Ovary (tissue), 9 donors: Measurements from ENCODE around the gene TTC28. TPM values are rescaled to one million over a fixed set of nuclear protein-coding genes. Genes with fewer than 3 reads are reported as not detected.

Experiments used
- DNase-seq, 5 donors: peaks; one replicate each; pipeline ENCODE4 v3.0.0-alpha.2; 2019 to 2020
- H3K27ac ChIP-seq, 2 donors: fragments of 200-600 bp; one replicate each; pipeline versions ENCODE4 v1.5.1 to v1.8.0; 2019 to 2022
- H3K27me3 ChIP-seq: fragments of 200-600 bp; one replicate; pipeline ENCODE4 v1.8.0; 2022
- H3K36me3 ChIP-seq: fragments of 200-600 bp; sonication (generic); one replicate; pipeline ENCODE4 v1.5.1; 2019
- H3K4me1 ChIP-seq: one replicate; pipeline ENCODE4 v1.8.1; 2013; ENCODE audit warnings: mild to moderate bottlenecking, moderate library complexity; ENCODE audit not compliant: insufficient read depth
- H3K4me3 ChIP-seq: fragments of 200-600 bp; sonication (generic); one replicate; pipeline ENCODE4 v1.5.1; 2017
- H3K9me3 ChIP-seq, 2 donors: fragments of 200-600 bp in 1 of 2; sonication (generic) in 1 of 2; one replicate each; pipeline versions ENCODE4 v1.5.1 to v1.8.1; 2013 to 2019; ENCODE audit warnings: mild to moderate bottlenecking in 1 of 2, moderate library complexity in 1 of 2
- CTCF ChIP-seq, 3 donors: fragments of 450-650 bp in 2 of 3; fragments of 200-600 bp in 1 of 3; IDR thresholded peaks; one replicate each; pipeline versions ENCODE4 v1.5.1 to v1.8.0; 2016 to 2022; ENCODE audit warnings: antibody characterized with exemption in 3 of 3, mild to moderate bottlenecking in 1 of 3
- EP300 ChIP-seq: sonication (generic); formaldehyde crosslinking; IDR thresholded peaks from one replicate; pipeline ENCODE4 v1.6.1; 2017; ENCODE audit warnings: antibody characterized with exemption
- POLR2A ChIP-seq: fragments of 450-650 bp; IDR thresholded peaks from one replicate; pipeline ENCODE4 v1.6.1; 2017; ENCODE audit warnings: antibody characterized with exemption, mild to moderate bottlenecking, moderate library complexity
- WGBS, 3 donors: extraction: QIAGEN DNeasy Blood & Tissue Kit in 1 of 3; methylation state at CpG; one replicate each; pipeline versions ENCODE4 v1.1.5 to v1.1.7; 2013 to 2017; 5-methylcytosine and 5-hydroxymethylcytosine counted together
- intact Hi-C, 4 donors: fragments of 100-400 bp; cut with DNase I; formaldehyde crosslinking; loops; one replicate each; pipeline versions ENCODE4 v1.11.0 to v1.15.1; 2022 to 2023
- polyA plus RNA-seq, 2 donors: library from polyadenylated mRNA; stranded (reverse); fragments of 200-250 nt in 1 of 2; fragments of 350-450 nt in 1 of 2; fragmentation: Illumina TruSeq in 1 of 2; extraction: RNeasy Lipid Tissue Mini Kit (QIAGEN cat#74804) in 1 of 2; gene quantifications; one replicate each; pipeline ENCODE4 v1.2.3, GENCODE V29; 2013 to 2014
- total RNA-seq, 7 donors: library from RNA; depleted of rRNA in 2 of 7; stranded (reverse); fragments of >200 nt in 2 of 7; fragmentation: NEBNext Ultra II Directional in 3 of 7; extraction: Animal tissue kit (Norgen Biotek cat#: 25700) in 3 of 7; gene quantifications; one replicate each; pipeline versions ENCODE4 v1.1.0 to v1.2.4, GENCODE V29; 2016 to 2023
- donor health status: DM: no; HTN: no; CAD: no; lungs with moderate emphysema.
- donor health status: DM: no; HTN: no; CAD: no.
- donor health status: Bipolar disorder and iron deficiency.
- donor health status: DM: yes; HTN: yes; CAD: no.
- donor health status: DM: no; HTN: no; CAD: no.
- donor health status: DM: yes; HTN: yes; CAD: no.

The TTC28 gene
- total and polyA plus RNA-seq, 9 donors, result 16.7 to 127 (median 72.9) TPM

DNA sequence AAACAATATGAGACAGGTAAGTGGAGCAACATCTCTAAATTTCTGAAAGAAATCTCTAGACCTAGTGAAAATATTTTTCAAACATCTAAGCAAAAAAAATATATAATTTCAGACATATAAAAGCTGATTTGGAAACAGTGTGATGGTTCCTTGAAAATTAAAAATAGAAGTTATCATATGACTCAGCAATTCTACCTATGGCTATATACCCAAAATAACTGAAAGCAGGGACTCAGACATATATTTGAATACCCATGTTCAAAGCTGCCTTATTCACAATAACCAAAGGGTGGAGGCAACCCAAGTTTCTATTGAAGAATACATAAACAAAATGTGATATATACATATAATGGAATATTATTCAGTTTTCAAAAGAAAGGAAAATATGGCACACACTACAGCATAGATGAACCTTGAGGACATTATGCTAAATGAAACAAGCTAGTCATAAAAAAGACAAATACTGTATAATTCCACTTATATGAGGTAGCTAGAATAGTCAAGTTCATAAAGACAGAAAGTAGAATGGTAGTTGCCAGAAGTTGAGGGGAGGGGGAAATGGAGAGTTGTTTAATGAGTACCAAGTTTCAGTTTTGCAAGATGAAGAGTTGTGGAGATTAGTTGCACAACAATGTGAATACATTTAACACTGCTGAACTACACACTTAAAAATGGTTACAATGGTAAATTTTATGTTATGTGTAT lies 300.4 kb downstream of the TTC28 start:
- no peak for DNase-seq
- peaks cover 3% of the 10 kb centered on the region for H3K4me1 ChIP-seq
- TF ChIP-seq POLR2A (no peak), EP300 (no peak), CTCF (IDR thresholded peaks at IDR 0.05) (no peak)
- H3K36me3 ChIP-seq, result no peaks in the 10 kb centered on the region
- H3K9me3 ChIP-seq, result no peaks in the 10 kb centered on the region
- H3K27ac ChIP-seq, result no peak overlapping the region
- H3K4me3 ChIP-seq, result no peak overlapping the region
- intact Hi-C loops, result no loop called here
- H3K27me3 ChIP-seq, result no peaks in the 10 kb centered on the region

- H3K9me3 ChIP-seq, result no peaks in the 10 kb centered on the region
- no peaks in the 10 kb centered on the region for H3K27me3 ChIP-seq
- no peak overlapping the region for H3K27ac ChIP-seq
- H3K4me3 ChIP-seq, result no peak overlapping the region
- no peaks in the 10 kb centered on the region for H3K36me3 ChIP-seq
- intact Hi-C loops, result no loop called here
- no peaks in the 10 kb centered on the region for H3K4me1 ChIP-seq
- no peak for TF ChIP-seq EP300
- TF ChIP-seq POLR2A, result no peak
- TF ChIP-seq CTCF (IDR thresholded peaks at IDR 0.05), result no peak
- no peak for DNase-seq
These were observed 303.7 kb downstream of the TTC28 start for GRCh38 chr22:28375761-28376534.

GRCh38 chr22:28373831-28374230 lies 305.8 kb downstream of the TTC28 start:
- no peak overlapping the region for H3K27ac ChIP-seq
- TF ChIP-seq POLR2A (no peak), CTCF (IDR thresholded peaks at IDR 0.05) (no peak), EP300 (no peak)
- no peak overlapping the region for H3K4me3 ChIP-seq
- no peaks in the 10 kb centered on the region for H3K36me3 ChIP-seq
- H3K9me3 ChIP-seq, result no peaks in the 10 kb centered on the region
- no peak for DNase-seq
- H3K4me1 ChIP-seq, result no peaks in the 10 kb centered on the region
- WGBS, 3 donors, result 34 to 44% (median 41%) methylated on average over 2 of the region's 2 CpGs
- intact Hi-C loops, result no loop called here
- H3K27me3 ChIP-seq, result no peaks in the 10 kb centered on the region

DNA sequence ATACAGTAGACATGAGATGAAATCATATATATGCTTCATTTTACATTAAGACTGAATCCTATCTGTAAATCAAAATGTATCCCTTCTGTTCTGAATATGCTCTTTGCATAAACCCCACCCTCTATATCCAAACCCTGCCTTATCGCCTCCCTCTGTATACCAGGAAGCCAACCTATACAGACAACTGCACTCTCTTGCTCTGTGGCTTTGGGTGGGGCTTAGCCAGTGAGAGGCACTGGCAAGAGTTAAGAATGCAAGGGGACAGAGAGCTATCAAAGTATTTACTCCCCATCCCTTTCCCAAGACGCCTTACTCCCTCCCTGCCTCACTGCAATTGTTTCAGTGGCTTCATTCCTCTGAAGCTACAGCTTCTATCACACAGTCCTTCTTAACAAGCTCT lies 309.8 kb downstream of the TTC28 start:
- no peak for TF ChIP-seq POLR2A
- TF ChIP-seq EP300, result no peak
- TF ChIP-seq CTCF (IDR thresholded peaks at IDR 0.05), result no peak
- no peaks in the 10 kb centered on the region for H3K4me1 ChIP-seq
- no peak overlapping the region for H3K4me3 ChIP-seq
- H3K27ac ChIP-seq, result no peak overlapping the region
- no peaks in the 10 kb centered on the region for H3K36me3 ChIP-seq
- DNase-seq, result no peak
- H3K27me3 ChIP-seq, result no peaks in the 10 kb centered on the region
- 69 to 78% (median 73%) methylated on average over 2 of the region's 2 CpGs for WGBS, 3 donors
- no peaks in the 10 kb centered on the region for H3K9me3 ChIP-seq
- intact Hi-C loops, result no loop called here
